Stimulated activated CD4-positive, alpha-beta T cell treated with anti-CD3 and anti-CD28 coated beads, Interleukin-15, amount 100 ng/mL, for 24 hours (primary cell): Measurements from ENCODE around the gene BMP2K.

ENCODE experiments used
- DNase-seq: peaks from one replicate; pipeline ENCODE4 v3.0.0-alpha.2; 2020

Gene BMP2K

DNA sequence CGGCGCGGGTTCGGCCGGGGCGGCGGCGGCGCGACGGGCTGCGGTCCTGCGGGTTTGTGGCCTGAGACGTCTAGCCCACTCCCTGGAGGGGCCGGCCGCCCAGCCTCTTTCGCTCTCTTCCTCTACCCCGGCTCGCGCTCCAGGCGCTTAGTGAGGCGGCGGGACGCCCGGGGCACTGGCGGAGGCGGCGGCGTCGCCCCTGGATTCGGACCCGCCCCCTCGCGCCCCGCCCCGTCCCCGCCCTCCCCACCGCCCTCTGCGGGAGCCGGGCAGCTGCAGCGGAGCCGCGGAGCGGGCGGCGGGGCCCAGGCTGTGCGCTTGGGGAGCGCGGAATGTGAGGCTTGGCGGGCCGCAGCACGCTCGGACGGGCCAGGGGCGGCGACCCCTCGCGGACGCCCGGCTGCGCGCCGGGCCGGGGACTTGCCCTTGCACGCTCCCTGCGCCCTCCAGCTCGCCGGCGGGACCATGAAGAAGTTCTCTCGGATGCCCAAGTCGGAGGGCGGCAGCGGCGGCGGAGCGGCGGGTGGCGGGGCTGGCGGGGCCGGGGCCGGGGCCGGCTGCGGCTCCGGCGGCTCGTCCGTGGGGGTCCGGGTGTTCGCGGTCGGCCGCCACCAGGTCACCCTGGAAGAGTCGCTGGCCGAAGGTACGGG lies at the start of gene BMP2K:
TSS of gene BMP2K (plus strand) at position 272 of the 650 bp plus-strand sequence. CDS start at position 466, 194 bp downstream.
- peak; percentile 81 for DNase-seq

GRCh38 chr4:78726546-78726945 lies 49.6 kb upstream of the BMP2K start:
- no peak for DNase-seq

DNA sequence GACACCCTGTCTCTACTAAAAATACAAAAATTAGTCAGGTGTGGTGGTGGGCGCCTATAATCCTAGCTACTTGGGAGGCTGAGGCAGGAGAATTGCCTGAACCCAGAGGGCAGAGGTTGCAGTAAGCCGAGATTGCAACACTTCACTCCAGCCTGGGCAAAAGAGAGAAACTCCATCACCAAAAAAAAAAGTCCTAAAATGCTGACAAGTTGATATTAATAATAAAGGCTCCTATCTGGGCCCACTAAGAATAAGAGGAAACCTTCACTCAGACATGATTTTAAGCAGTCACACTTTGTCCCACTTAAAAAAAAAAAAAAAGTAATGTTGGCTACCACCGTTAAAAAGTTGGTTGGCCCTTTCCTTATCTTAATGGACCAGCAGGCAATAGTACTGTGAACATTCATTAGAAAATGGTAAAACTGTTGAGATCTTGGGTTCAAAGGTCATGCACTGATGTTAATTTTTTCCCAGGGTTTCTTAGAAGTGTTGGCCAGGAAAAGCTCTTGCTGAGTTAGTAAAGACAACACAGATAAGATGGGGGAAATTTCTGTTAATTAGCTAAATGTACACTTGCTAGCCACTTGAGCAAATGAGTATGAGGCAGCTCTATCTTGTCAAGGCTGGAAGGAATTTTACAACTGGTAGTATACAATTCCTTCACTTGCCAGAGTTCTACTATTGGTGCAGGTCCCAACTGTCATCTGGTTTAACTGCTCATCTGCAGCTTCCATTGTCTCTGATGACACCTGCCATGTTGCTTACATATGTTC lies 43.6 kb upstream of the BMP2K start:
- no peak for DNase-seq

- DNase-seq, result no peak
Observed at GRCh38 chr4:78734441-78735162, 41.5 kb upstream of the BMP2K start.

DNA sequence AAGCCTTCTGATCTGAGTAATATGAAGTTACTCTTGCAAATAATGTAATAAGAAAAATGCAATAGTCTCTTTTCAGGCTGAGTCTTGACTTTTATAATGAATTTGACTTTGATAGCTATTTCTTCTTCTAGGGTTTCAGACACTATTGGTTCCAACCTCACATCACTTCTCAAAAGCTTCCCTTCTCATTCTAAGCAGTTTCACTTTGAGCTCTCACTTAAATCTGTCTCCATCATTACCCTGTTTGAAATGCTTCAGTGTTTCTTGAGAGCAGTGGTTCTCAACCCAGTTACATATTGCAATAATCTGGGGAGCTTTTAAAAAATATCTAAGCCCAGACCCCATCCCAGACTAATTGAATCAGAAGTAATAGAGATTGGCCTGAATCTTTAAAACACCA lies 40.5 kb upstream of the BMP2K start:
- no peak for DNase-seq

DNA sequence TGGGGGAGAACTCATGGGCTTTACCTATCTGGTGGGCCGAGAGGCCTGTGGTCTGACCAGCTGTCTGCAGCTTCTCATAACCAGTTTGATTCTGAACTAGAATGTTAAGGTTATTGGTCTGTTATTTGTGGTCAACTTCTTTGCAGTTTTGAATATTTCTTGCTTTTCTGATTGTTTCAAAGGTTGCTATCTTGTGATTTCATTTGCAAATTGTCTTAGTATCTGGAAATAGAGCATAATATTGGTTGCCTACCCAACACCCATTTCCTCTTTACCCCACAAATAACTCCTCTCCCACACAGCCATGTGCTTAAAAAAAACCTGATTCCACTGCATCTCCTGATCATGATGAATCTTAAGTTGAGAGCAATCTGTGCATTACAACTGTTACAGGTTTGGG lies 39.1 kb upstream of the BMP2K start:
- DNase-seq, result no peak

DNA sequence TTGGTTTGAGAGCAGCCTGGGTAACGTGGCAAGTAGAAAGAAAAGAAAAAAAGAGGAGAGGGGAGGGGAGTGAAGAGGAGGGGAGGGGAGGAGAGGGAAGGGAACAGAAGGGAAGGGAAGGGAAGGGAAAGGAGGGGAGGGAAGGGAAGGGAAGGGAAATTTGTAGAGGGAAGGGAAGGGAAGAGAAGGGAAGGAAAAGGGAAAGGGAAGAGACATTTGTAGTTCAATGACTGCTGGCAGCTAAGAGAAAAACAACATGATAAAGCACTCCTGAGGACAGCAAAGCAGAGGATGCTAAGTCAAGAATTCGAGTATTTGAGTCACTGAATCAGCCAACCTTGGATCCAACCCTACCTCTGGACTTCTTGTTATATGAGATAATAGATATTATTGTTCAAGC lies 38.2 kb upstream of the BMP2K start:
- DNase-seq, result no peak

- no peak for DNase-seq
Observed at GRCh38 chr4:78742300-78742699, 33.9 kb upstream of the BMP2K start.

DNA sequence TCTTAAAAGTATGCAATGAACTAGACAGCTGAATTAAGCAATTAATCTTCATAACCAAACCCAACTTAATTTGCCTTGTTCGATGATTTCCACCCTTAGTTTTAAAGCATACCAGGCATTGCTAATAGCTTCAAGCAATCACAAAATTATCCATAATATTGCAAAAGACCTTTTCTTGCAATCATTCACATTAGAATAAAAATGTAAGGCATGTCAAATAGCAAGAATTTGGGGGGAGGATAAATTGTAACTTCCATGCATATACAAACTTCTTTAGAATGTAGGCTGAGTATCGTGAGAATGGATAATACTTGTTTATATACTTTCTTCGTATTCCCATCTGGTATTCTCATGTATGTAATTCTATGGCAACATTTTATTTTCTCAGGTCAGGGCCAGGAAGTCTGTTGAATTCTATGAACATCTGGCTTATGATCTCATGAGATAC lies 28.7 kb upstream of the BMP2K start:
- no peak for DNase-seq

- no peak for DNase-seq
Observed at GRCh38 chr4:78748381-78748780, 27.8 kb upstream of the BMP2K start.

DNA sequence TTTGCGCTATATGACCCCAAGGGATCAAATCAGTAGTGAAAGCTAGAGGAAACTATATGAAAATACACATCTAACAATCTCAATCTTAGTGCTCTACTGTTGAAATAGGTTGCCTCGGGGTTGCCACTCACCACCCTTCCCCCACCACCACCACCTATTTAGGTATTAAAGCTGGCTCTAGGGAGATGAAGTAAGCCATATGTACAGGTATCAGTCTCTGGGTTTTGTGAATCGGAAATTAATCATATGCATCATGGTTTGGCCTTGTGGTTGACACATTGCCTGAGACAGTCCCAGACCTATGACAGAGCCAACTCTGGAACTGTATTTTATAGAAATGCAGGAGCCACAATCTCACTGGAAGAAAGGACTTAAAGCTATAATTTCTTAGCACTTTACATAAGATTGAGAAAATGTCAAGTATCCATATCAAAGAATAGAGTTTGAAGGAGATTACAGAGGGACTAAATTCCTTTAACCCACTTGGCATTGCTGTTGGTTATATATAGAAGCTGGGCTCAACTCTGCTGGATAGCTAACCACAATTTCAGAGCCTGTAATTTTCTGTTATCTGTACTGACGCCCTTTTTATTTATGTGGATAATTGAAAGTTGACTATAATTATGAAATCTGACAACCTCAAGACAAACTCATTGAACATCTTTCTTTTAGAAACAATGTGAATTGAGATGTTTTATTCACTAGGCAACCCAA lies 26.7 kb upstream of the BMP2K start:
- DNase-seq, result no peak

DNA sequence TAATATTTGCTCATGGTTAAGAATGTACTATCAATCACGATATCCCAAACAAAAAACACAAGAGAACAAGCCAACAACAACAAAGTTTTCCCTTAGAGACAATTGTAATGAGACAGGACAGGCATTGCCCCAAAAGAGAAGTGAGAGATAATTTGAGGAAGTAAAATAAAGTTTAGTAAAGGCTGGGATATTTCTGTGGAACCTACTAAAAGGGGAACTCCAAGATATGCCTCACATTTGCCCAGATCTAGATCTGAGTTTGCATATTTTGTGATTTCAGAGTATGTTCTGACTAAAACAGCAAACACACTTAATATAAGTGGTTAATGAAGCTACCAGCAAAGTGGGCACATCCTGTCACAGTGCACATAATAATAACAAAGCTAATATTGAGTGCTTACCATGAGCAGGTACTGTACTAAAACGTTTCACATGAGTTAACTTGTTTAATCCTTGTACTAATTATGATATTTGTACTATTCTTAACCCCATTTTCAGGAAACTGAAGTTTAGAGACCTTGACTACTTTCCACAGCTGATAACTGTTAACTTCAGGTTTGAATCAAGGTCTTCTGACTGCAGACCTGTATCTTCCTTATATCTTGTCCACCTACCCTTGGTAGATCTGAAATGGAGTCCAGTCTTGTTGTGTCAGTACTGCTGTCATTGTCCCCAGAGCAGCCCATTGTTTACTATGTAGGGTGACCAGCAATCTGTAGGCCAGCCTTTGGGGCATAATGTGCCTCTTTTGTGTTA lies 26.0 kb upstream of the BMP2K start:
- DNase-seq, result no peak

DNA sequence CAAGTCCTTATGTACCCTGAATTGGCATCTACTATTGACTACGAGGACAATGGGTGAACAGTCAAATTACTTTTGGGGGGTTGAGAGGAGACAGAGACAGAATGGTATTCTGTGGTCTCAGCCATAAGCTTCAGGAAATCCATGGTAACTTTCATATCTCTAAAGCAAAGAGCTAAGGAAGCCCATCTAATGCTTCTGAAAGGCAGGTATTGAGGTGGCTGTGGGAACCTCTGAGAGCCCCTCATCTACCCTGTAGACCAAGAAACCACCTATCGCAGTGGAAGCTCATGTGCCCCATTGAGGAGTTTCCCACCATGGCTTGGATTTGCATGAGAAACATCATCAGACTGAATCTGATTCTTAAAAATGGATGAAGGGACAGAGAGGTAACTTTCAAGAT lies 23.1 kb upstream of the BMP2K start:
- no peak for DNase-seq

DNA sequence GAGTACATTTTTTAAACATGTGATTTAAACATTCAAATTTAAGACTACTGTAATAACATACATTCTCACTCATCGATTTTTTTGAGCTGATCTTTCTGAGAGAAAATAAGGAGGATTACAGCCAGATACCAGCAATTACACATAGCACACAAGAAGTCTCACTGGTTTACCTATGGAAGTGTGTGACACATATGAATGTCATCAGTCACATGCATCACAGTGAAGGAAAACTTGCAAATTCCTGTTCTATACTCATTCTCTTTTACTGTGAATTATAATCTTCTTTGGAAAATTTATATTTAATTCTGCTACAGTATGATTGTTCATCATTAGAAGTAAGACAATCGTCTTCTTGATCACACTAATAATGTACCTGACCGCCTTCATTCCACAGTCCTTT lies 21.3 kb upstream of the BMP2K start:
- no peak for DNase-seq

DNA sequence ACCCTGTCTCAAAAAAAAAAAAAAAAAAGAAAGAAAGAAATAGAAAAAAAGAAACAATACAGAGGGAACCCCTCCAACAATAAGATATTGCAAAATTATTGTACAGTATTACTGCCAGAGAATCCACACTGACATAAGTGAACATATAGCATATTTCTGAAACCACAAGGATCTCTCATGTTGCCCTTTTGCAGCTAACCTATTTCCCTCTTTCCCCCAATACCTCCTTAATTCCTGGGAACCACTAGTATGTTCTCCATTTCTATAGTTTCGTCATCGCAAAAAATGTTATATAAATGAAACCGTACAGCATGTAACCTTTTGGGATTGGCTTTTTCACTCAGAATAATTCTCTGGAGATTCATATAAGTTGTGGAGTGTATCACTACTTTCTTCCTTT lies 20.0 kb upstream of the BMP2K start:
- no peak for DNase-seq

- no peak for DNase-seq
Observed at GRCh38 chr4:78756776-78757175, 19.4 kb upstream of the BMP2K start.

DNA sequence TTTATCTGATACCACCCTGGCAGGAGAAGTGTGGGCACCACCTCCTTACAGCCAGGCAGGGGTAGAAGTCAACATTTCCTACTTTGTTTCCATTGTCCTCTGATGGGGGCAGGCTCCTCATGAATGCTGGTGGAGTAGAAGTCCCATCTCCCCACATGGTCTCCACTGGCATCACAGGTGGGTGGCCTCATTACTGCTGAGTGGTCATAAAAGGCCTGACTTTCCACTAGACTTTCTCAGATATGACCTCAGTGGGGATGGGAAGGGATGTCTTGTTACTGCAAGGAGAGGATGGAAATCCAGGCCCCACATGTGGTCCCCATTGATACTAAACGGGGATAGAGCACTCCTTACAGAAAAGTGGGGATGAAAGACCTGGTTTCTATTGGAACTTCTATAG lies 18.6 kb upstream of the BMP2K start:
- no peak for DNase-seq

DNA sequence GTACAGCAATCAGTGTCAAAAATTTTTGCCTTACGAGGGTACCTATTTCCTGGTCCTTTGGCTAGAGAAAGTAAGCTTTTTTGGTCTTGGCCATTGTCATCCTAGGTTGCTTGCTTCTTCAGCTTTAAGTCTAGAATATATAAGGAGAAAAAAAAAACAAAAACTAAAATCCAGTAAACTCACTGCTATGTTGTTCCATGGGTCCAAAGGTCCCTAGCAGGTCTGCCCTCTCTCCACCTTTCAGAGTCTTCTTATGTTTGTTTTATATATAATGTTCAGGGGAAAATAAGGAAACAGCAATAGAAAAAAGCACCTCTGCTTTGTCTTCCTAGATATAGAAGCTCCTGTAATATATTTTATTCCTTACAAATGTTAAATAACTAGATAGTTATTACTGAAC lies 18.1 kb upstream of the BMP2K start:
- DNase-seq, result no peak

DNA sequence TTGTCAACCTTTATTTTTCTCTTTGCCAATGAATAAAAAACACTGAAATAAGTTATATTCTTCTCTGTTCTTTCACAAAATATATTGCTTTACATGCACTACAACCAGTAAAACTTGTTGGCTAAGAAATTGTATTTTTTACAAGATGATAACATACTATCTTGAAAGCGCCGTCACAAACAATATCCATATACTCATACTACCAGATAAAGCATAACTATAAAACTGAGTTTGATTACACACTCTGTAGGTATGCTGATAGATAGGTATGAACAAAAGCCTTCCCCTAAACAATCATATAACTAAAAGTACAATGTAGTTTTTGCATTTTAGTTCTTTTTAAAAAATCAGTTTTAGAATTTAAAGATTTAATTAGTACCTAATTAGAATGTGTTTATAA lies 13.6 kb upstream of the BMP2K start:
- DNase-seq, result no peak

GRCh38 chr4:78763251-78763650 lies 12.9 kb upstream of the BMP2K start:
- DNase-seq, result no peak

DNA sequence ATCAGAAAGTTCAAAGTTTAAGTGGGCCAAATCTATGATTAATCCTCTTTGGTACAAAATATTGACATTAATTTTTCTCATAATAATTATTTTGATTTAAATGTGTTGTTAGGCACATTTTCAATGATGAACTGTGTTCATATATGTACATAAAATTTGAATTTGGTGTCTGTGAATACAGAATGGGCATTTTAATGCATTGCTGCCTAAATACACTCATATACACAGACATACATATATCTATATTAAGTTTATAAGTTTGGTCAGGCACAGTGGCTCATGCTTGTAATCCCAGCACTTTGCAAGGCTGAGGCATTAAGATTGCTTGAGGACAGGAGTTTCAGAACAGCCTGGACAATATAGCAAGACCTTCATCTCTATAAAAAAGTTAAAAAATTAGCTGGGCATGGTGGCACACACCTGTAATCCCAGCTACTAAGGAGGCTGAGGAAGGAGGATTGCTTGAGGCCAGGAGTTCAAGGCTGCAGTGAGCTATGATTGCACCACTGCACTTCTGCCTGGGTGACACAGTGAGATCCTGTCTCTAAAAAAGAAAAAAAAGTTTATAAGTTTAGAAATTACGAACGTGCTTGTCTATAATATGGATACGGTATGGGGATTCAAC lies 12.3 kb upstream of the BMP2K start:
- DNase-seq, result no peak

- no peak for DNase-seq
Observed at GRCh38 chr4:78764498-78764961, 11.6 kb upstream of the BMP2K start.
